Nephron (organoid): Measurements from ENCODE around the gene DSTN.

Experiments used
- H3K27ac Mint-ChIP-seq, 3 experiments: 2 replicates each; pipeline ENCODE4 v1.8.0; 2020; ENCODE audit warnings: mixed read lengths in 3 of 3, mild to moderate bottlenecking in 2 of 3, moderate library complexity in 1 of 3
- H3K27me3 Mint-ChIP-seq: 2 replicates; pipeline ENCODE4 v1.8.0; 2021; ENCODE audit warnings: low read depth, mild to moderate bottlenecking, moderate library complexity, mixed read lengths
- H3K36me3 Mint-ChIP-seq: 2 replicates; pipeline ENCODE4 v1.8.0; 2020; ENCODE audit warnings: low read depth, mixed read lengths
- H3K4me1 Mint-ChIP-seq: 2 replicates; pipeline ENCODE4 v1.8.0; 2020; ENCODE audit warnings: mixed read lengths
- H3K4me3 Mint-ChIP-seq, 3 experiments: 2 replicates each; pipeline ENCODE4 v1.8.0; 2020; ENCODE audit warnings: mild to moderate bottlenecking in 3 of 3, mixed read lengths in 3 of 3, moderate library complexity in 2 of 3
- H3K9me3 Mint-ChIP-seq: 2 replicates; pipeline ENCODE4 v1.8.0; 2020; ENCODE audit warnings: mixed read lengths
- TF ChIP-seq, protein P1 (sequence below), 3 experiments: fragments of 200-600 bp; sonication (generic); IDR thresholded peaks; one replicate each; pipeline ENCODE4 v1.5.0; 2021; ENCODE audit warnings: antibody characterized with exemption in 3 of 3; ENCODE audit not compliant: unreplicated experiment in 3 of 3

DSTN gene

DNA sequence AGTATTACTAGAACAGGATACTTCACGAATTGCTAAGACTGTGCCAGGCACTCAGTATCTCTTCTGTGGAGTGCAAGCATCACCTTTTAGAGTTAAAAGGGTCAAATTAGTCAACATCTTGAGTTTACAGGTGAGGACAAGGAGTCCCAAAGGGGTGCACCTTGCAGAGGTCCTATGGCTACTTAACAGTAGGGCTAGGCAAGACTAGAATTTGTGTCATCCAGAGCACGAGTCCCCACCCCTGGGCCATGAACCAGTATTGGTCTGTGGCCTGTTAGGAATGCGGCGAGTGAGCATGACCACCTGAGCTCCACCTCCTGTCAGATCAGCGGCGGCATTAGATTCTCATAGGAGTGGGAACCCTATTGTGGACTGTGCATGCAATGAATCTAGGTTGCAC, 10.5 kb upstream of the DSTN start:
- Mint-ChIP-seq H3K9me3 (no peaks in the 10 kb centered on the region), H3K27ac (peak overlapping the region in 1 of 3 experiments; percentile 56), H3K36me3 (no peaks in the 10 kb centered on the region), H3K4me3 (no peak overlapping the region), H3K27me3 (no peaks in the 10 kb centered on the region), H3K4me1 (peaks cover 34% of the 10 kb centered on the region)
- TF ChIP-seq, protein P1, sequence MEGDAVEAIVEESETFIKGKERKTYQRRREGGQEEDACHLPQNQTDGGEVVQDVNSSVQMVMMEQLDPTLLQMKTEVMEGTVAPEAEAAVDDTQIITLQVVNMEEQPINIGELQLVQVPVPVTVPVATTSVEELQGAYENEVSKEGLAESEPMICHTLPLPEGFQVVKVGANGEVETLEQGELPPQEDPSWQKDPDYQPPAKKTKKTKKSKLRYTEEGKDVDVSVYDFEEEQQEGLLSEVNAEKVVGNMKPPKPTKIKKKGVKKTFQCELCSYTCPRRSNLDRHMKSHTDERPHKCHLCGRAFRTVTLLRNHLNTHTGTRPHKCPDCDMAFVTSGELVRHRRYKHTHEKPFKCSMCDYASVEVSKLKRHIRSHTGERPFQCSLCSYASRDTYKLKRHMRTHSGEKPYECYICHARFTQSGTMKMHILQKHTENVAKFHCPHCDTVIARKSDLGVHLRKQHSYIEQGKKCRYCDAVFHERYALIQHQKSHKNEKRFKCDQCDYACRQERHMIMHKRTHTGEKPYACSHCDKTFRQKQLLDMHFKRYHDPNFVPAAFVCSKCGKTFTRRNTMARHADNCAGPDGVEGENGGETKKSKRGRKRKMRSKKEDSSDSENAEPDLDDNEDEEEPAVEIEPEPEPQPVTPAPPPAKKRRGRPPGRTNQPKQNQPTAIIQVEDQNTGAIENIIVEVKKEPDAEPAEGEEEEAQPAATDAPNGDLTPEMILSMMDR (IDR thresholded peaks at IDR 0.05; ENCODE audit: unreplicated experiment in 3 of 3): no peak

DNA sequence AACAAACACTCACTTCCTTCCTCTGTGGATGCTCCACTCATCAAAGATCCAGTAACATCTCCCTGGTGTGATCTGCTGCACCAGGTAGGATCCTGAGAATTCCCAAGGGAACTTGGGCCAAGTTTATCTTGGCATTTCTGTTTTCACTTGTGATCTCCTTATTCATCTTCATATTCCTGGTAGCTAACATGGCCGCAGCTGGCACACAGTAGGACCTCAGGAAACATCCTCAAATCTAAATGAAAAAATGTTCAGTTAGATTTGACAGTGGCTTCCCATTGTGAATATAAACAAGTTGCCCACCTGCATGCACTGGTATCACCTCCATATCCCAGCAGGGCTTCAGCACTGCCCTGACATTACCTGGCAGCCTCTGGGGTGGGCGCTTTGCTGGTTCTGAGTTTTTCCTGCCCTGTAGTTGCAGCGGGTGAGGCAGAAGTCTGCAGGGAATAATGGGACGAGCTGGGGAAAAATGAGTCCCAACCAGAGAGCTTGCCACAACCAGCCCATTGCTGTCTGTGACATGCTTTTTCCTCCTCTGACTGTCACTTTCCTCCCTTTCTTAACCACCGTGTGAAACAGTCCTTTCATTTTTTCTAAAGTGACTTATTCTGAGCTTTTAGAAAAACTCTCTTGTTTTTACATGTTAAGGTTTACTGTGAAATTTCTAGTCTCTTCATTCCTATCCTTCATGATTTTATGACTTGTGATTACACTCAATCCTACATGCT, 9.4 kb upstream of the DSTN start:
- TF ChIP-seq, protein P1 (IDR thresholded peaks at IDR 0.05; ENCODE audit: unreplicated experiment in 3 of 3): no peak
- Mint-ChIP-seq H3K9me3 (no peaks in the 10 kb centered on the region), H3K4me3 (no peak overlapping the region)

DNA sequence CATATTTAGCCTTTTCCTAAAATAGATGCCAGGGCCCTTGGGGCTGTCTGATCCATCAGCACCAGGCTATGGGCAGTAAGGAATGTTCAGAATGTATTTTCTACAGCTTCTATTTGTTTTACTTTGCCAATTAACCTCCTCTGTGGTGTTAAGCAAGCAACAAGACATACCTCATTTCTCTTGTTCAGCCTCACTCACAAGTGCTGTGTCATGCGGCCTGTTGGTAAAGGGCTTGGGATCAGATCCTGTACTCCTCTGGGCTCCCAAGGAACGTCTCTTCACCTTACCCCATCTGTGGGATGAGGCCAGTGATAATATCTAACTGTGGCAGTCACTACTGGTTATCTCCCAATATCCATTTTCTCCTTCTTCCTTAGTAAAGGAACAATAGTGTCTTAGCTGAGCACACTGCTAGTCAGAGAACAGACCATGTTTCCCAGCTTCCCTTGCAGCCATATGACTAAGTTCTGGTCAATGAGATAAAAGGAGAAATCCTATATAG, 7.0 kb upstream of the DSTN start:
- Mint-ChIP-seq H3K4me3 (no peak overlapping the region), H3K27me3 (no peaks in the 10 kb centered on the region), H3K9me3 (no peaks in the 10 kb centered on the region), H3K36me3 (no peaks in the 10 kb centered on the region), H3K4me1 (peaks cover 18% of the 10 kb centered on the region), H3K27ac (peak overlapping the region; percentile 55 to 79 (median 70))
- TF ChIP-seq, protein P1 (IDR thresholded peaks at IDR 0.05; ENCODE audit: unreplicated experiment in 3 of 3): no peak

More for the DNA sequence above, 9.4 kb upstream of the DSTN start:
- peaks cover 34% of the 10 kb centered on the region for H3K4me1 Mint-ChIP-seq
- H3K27ac Mint-ChIP-seq: peak overlapping the region in 2 of 3 experiments; percentile 29 to 44
- H3K27me3 Mint-ChIP-seq: no peaks in the 10 kb centered on the region
- no peaks in the 10 kb centered on the region for H3K36me3 Mint-ChIP-seq

DNA sequence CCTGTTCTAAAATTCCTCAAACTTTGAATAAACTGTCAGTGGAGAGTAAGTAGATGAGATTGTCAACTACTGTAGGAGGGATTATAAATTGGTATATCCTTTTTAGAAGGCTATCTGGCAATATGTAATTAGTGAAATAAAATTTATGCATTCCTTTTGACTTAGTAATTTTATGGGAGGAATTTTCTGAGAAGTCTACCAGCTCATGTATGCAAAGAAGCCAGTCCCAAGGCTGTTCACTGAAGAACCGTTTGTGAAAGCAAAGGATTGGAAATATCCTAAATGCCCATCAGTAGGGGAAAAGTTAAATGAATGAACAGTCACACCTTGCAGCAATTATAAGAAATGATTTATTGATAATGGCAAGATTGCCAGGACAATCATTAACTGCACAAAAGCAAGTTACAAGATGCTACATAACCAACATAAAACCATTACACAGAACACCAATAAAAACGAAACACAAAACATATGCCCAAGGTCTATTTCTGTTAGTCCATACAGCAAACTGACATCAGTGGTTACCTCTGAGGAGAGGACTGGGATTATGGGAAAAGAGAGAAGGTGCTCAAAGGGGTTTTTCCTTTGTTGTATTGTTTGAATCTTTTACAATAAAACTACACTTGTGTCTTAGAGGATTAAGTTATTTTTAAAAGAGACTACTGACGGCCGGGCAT, 4.6 kb upstream of the DSTN start:
- H3K36me3 Mint-ChIP-seq: no peaks in the 10 kb centered on the region
- peak overlapping the region in 2 of 3 experiments; percentile 13 to 32 for H3K4me3 Mint-ChIP-seq
- H3K27ac Mint-ChIP-seq: peak overlapping the region; percentile 21 to 88 (median 46)
- no peaks in the 10 kb centered on the region for H3K9me3 Mint-ChIP-seq
- no peaks in the 10 kb centered on the region for H3K27me3 Mint-ChIP-seq
- TF ChIP-seq, protein P1 (IDR thresholded peaks at IDR 0.05; ENCODE audit: unreplicated experiment in 3 of 3): no peak
- H3K4me1 Mint-ChIP-seq: peaks cover 7% of the 10 kb centered on the region

DNA sequence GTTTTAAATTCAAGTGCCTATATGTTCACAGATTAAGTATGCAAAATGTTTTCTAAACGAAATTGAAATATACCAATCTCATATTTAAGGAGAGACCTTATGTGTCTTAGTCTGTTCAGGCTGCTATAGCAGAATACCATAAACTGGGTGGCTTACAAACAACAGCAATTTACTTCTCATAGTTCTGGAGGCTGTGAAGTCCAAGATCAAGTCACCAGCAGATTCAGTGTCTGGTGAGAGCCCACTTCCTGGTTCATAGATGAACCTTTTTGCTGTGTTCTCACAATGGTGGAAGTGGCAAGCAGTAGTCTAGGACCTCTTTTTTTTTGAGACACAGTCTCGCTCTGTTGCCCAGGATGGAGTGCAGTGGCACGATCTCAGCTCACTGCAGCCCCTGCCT, 3.5 kb upstream of the DSTN start:
- Mint-ChIP-seq H3K27ac (peak overlapping the region in 2 of 3 experiments; percentile 3 to 4), H3K36me3 (no peaks in the 10 kb centered on the region), H3K4me3 (no peak overlapping the region), H3K4me1 (peaks cover 10% of the 10 kb centered on the region), H3K9me3 (no peaks in the 10 kb centered on the region), H3K27me3 (no peaks in the 10 kb centered on the region)
- TF ChIP-seq, protein P1 (IDR thresholded peaks at IDR 0.05; ENCODE audit: unreplicated experiment in 3 of 3): no peak
